ENCODE results near the gene DSCAML1.

Gene DSCAML1

DNA sequence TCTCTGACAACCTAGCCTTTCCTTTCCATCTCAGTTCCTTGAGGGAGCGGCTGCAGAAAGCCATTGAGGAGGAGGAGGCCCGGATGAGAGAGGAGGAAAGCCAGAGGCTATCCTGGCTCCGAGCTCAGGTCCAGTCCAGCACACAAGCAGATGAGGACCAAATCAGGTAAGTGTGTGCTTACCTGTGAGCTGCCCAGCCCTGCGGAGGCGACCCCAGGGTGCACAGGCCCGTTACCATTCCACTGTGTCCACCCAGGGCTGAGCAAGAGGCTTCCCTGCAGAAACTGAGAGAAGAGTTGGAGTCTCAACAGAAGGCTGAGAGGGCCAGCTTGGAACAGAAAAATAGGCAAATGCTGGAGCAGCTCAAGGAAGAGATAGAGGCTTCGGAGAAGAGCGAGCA is 406.3 kb downstream of the DSCAML1 start:
- no peak for DNase-seq

DNA sequence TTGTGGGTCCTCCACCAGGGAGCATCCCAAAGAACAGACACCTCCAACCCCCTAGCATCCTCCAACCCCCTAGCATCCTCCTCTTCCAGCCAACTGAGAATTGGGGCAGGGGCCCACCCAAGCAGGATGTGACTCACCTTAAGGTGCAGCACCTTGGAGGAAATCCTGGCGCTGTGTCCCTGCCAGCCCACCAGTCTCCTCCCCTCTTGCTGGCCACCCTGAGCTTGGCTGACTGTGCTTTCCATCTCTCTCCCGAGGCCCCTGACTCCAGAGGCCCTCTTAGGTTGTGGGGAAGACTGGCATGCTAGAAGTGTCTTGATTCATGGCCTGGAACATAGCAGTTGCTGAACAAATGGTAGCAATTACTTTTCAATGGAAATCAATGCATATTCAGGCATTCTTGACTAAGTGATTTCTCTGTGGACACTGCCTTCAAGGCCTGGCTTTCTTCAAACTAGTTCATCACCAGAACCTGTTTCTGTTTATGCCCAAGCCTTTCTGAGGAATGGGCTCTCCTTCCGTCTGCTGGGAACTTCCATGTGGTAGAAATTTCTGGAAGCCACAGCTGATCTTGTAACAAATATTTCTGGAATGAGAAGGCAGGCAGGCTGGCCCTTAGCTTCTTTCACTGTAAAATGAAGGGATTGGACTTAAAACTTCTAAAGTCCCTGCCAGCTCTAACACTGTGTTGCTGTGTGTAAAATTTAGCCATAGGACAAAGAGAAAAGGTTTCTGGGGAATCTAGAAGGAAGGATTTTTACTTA is 408.8 kb downstream of the DSCAML1 start:
- DNase-seq, result no peak

DNA sequence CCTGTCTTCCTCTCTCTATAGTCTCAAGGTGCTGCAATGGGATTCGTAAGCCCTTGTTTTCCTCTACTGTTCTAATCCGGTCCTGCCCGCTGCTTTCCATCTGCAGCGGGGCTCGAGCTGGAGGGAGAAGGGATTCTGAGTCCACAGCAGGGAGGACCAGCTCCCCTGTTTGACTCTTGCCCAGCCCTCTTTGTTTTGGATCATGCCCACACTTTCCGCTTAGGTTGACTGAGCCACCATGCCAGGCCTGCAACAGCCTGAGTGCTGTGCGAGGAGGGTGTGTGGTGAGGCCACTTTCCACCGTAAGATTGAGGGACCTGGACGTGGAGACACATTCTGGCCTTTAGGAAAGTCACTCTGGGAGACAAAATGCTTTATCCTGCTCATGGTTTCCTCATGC is 411.1 kb downstream of the DSCAML1 start:
- DNase-seq, result no peak

DNA sequence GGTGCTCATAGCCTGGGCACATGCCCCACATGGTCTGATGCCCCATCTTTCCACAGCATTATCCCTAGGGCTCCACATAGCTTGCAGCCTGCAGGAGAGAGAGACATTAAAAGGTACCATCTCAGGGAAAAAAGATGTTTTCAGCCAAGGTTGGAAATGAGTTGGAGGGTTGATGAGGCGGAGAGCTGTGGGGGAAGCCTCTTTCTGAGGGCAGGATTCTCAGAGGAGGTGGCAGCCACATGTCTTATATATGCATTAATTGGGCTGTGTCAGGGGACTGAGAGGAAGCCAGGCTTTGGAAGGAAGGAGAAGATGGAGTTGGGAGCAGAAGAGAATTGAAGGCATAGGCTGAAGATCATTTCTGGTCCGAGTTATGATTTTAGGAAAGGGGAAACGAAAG is 411.5 kb downstream of the DSCAML1 start:
- DNase-seq, result no peak

DNA sequence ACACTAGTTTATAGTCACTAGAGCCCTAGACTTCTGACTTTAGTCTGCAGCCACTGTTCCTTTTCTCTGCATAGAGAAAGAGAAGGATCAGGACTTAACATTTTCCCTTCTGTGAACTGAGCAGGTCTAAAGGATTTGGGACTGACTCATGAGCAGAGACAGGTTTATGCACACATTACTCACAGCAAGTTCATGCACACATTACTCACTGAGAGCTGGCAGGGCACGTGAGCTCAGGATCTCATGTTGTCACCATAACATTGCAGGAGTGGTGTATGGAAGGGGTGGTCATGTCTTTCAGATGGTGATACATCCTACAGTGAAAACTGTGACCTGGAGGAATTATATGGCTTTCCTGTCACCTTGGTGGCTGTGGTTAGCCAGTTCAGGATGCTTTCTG is 413.0 kb downstream of the DSCAML1 start:
- no peak for DNase-seq

DNA sequence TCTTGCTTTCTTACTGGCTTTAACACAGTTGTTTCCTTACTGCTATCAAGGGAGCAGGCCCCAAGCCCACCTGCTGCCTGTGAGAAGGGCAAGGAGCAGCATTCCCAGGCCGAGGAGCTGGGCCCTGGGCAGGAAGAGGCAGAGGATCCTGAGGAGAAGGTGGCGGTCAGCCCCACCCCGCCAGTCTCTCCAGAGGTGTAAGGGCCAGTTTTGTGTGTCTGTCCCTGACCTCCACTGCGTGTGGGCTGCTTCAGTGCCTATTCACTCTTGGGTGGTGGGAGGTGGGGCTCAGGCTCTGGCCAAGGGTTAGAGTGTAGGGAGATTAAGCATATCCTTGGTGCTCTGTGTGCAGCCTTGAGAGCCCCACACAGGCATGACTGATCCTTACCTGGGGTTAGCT is 414.3 kb downstream of the DSCAML1 start:
- no peak for DNase-seq

DNA sequence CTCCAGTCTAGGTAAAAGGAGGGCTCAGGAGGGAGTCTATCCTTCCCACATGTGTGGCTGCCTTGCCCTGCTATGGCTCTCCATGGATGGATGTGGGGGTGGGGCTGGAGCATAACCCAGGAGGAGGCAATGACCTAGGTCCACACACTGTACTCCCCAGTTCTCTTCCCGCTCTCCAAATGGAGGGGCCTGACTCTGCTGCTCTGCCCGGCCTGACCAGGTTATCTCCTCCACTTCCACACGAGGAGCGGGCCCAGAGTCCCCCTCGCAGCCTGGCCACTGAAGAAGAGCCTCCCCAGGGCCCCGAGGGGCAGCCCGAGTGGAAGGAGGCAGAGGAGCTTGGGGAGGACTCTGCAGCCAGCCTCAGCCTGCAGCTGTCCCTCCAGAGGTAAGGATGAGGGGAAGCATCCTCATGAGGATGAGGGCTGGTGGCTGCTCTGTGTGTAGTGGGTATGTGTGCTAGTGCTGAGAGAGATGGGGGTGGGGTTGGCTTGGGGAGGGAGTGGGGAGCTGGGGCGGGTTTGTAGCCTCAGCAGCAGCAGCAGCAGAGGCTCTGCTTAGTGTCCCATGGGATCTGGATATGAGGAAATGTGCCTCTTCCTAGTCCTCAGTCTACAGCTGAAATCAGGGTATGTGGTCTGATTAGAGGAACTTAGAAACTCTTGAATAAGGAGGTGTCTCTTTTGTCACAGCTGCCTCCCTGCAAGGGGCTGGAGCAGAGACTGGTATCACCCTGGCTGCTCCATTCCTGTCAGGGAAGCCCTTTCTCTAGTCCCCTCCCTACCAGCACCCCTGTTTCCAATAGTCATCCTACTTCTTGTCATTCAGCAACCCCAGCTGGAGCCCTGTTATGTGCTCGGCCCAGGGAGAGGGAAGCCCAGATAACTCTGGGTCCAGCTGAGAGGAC is 415.3 kb downstream of the DSCAML1 start:
- DNase-seq, result no peak

DNA sequence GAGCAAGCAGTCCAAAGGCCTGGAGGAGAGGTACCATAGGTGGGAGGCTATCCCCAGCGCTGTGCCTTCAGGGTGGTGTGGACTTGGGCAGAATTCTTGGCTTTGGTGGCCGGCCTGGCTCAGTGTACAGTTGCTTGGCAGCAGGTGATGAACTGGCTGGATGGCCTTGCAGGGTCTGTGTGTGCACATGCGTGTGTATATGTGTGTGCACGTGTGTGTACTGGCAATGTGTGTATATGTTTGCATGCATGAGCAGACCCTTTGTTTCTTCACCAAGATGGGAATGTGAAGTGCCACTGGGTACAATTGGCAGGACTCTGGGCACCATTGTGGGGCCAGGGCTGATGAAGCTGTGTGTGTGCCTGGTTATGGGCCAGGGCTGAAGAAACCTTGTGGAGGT is 416.3 kb downstream of the DSCAML1 start:
- DNase-seq, result no peak

DNA sequence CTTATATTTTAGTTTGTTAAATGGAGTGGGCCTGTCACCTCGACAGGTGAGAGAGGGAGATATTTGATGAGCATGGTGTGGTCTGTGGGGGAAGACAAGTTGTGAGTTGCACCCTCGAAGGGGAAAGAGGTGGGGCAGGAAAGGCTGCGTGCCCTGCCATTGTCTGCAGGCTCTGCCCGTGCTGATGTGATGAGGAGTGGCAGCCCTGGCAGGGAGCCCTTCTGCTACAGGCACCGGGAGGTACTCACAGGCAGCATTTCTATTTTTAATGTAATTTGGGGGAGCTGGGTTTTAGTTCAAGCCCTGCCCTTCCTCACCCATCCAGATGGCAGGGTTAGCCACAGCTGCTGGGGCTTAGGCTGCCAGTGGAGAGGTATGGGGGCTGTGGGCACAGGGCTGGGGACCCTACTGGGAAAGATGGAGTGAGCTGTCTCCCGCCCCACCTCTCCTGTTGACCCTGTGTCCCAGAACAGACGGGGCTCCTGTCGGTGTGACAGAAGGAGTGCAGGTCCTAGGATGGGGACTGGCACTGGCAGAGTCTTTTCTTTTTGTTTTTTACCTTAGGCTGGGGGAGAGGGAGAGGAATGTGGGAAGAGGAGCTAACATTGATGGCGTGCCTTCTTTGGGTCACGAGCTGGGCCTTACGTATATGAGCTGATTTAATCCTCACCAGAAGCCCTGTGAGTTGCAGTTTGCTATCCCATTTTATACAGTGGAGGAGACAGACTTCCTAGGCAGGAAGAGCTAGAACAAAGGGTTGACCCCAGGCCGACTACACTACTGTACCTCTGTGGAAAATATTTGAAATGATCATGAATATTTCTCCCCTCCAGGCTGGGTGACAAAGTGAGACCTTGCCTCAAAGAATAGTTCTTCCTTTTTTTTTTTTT is 417.8 kb downstream of the DSCAML1 start:
- DNase-seq, result peak; percentile 69

Data from NCI-H2171 treated with DMSO at 0.1 percent for 48 hours (cell line).